ENCODE results near the gene RNF169. TPM values are rescaled to one million over a fixed set of nuclear protein-coding genes. Genes with fewer than 3 reads are reported as not detected.
A peak's percentile ranks its signal among the peaks of the same experiment; 100 is the strongest.

The RNF169 gene
- total RNA-seq, 1 experiment from 2014 or later: 18.0 TPM

GRCh38 chr11:74702383-74703007 is 46.2 kb upstream of the RNF169 start:
- H3K27ac Mint-ChIP-seq (ENCODE audit: low read depth, unreplicated experiment): no peak overlapping the region
- no peaks in the 10 kb centered on the region for H3K27me3 Mint-ChIP-seq (ENCODE audit: insufficient read depth, unreplicated experiment)
- TF ChIP-seq CTCF (IDR thresholded peaks at IDR 0.05; ENCODE audit: unreplicated experiment): peak; percentile 86
- intact Hi-C loops (cut with micrococcal nuclease): no loop called here
- H3K36me3 Mint-ChIP-seq (ENCODE audit: insufficient read depth, unreplicated experiment): no peaks in the 10 kb centered on the region
- no peaks in the 10 kb centered on the region for H3K9me3 Mint-ChIP-seq (ENCODE audit: unreplicated experiment)
- ChIA-PET POLR2A (interaction anchor here (0.5 to 1.4 kb wide), 4 partner anchors 20 to 305 kb away, joined by 3 to 6 read pairs (median 4); no protein-coding TSS in a partner anchor), CTCF (interaction anchor here (0.5 to 4.2 kb wide), 30 partner anchors 8 to 432 kb away, joined by 3 to 69 read pairs (median 4); no protein-coding TSS in a partner anchor)
- no TSS peak for BruUV-seq (replicated peaks)
- peak; percentile 78 for DNase-seq (ENCODE audit: unreplicated experiment)
- H3K4me3 Mint-ChIP-seq (ENCODE audit: unreplicated experiment): no peak overlapping the region
- peaks cover 3% of the 10 kb centered on the region for H3K4me1 Mint-ChIP-seq (ENCODE audit: insufficient read depth, unreplicated experiment)

GRCh38 chr11:74703211-74703610 is 45.4 kb upstream of the RNF169 start:
- ChIA-PET POLR2A (interaction anchor here (1.4 kb wide), 1 partner anchor 22 kb away, joined by 6 read pairs; no protein-coding TSS in a partner anchor), CTCF (interaction anchor here (0.7 to 4.2 kb wide), 19 partner anchors 8 to 138 kb away, joined by 3 to 69 read pairs (median 4); no protein-coding TSS in a partner anchor)
- DNase-seq (ENCODE audit: unreplicated experiment): no peak
- Mint-ChIP-seq H3K4me1 (ENCODE audit: insufficient read depth, unreplicated experiment) (no peaks in the 10 kb centered on the region), H3K27ac (ENCODE audit: low read depth, unreplicated experiment) (no peak overlapping the region), H3K9me3 (ENCODE audit: unreplicated experiment) (no peaks in the 10 kb centered on the region), H3K27me3 (ENCODE audit: insufficient read depth, unreplicated experiment) (no peaks in the 10 kb centered on the region), H3K4me3 (ENCODE audit: unreplicated experiment) (no peak overlapping the region), H3K36me3 (ENCODE audit: insufficient read depth, unreplicated experiment) (no peaks in the 10 kb centered on the region)
- no peak for TF ChIP-seq CTCF (IDR thresholded peaks at IDR 0.05; ENCODE audit: unreplicated experiment)
- BruUV-seq (replicated peaks): no TSS peak
- intact Hi-C loops (cut with micrococcal nuclease): no loop called here

- H3K36me3 Mint-ChIP-seq (ENCODE audit: insufficient read depth, unreplicated experiment): no peaks in the 10 kb centered on the region
- no peaks in the 10 kb centered on the region for H3K27me3 Mint-ChIP-seq (ENCODE audit: insufficient read depth, unreplicated experiment)
- no peak for TF ChIP-seq CTCF (IDR thresholded peaks at IDR 0.05; ENCODE audit: unreplicated experiment)
- ChIA-PET POLR2A (interaction anchor here (0.6 kb wide), 1 partner anchor 33 kb away, joined by 4 read pairs; no protein-coding TSS in a partner anchor), CTCF (interaction anchor here (2.6 kb wide), 1 partner anchor 18 kb away, joined by 17 read pairs; no protein-coding TSS in a partner anchor)
- no peak overlapping the region for H3K4me3 Mint-ChIP-seq (ENCODE audit: unreplicated experiment)
- H3K9me3 Mint-ChIP-seq (ENCODE audit: unreplicated experiment): no peaks in the 10 kb centered on the region
- no peak overlapping the region for H3K27ac Mint-ChIP-seq (ENCODE audit: low read depth, unreplicated experiment)
- DNase-seq (ENCODE audit: unreplicated experiment): no peak
- BruUV-seq (replicated peaks): no TSS peak
- H3K4me1 Mint-ChIP-seq (ENCODE audit: insufficient read depth, unreplicated experiment): no peaks in the 10 kb centered on the region
- intact Hi-C loops (cut with micrococcal nuclease): no loop called here
Observed at GRCh38 chr11:74707182-74707581, 41.5 kb upstream of the RNF169 start.

GRCh38 chr11:74707602-74708510 is 40.8 kb upstream of the RNF169 start:
- Mint-ChIP-seq H3K9me3 (ENCODE audit: unreplicated experiment) (no peaks in the 10 kb centered on the region), H3K27ac (ENCODE audit: low read depth, unreplicated experiment) (no peak overlapping the region), H3K27me3 (ENCODE audit: insufficient read depth, unreplicated experiment) (no peaks in the 10 kb centered on the region), H3K4me3 (ENCODE audit: unreplicated experiment) (no peak overlapping the region), H3K36me3 (ENCODE audit: insufficient read depth, unreplicated experiment) (no peaks in the 10 kb centered on the region), H3K4me1 (ENCODE audit: insufficient read depth, unreplicated experiment) (no peaks in the 10 kb centered on the region)
- no peak for TF ChIP-seq CTCF (IDR thresholded peaks at IDR 0.05; ENCODE audit: unreplicated experiment)
- no peak for DNase-seq (ENCODE audit: unreplicated experiment)
- ChIA-PET POLR2A (interaction anchor here (0.6 kb wide), 1 partner anchor 32 kb away, joined by 4 read pairs; no protein-coding TSS in a partner anchor), CTCF (interaction anchor here (2.6 kb wide), 1 partner anchor 17 kb away, joined by 17 read pairs; no protein-coding TSS in a partner anchor)
- intact Hi-C loops (cut with micrococcal nuclease): no loop called here
- no TSS peak for BruUV-seq (replicated peaks)
